ENCODE measurements around the gene PRDM11. TPM values are rescaled to one million over a fixed set of nuclear protein-coding genes. Genes with fewer than 3 reads are reported as not detected.

Gene PRDM11
- total and polyA plus RNA-seq, 9 donors = 8.7 to 45.4 (median 28.9) TPM

DNA sequence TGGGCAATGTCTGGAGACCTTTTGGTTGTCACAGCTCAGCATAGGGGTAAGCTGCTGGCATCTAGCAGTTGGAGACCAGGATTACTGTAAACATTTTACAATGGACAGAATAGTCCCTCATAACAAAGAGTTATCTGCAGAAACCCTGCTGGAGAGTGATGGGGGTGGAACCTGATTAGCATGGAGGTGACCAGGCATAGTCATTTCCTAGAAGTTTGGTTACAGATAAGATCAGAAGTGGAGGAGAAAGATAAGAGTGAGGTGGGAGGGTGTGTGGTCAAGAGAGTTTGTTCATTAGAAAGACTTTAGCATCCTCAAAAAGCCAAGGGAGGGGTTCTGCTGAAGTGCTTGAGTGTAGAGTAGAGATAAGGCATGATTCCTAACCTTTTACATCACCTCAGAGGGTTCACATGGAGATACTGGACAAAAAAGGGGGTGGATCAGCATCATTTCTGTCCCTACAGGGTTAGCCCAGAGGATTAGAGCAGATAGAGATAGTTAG lies 38.8 kb downstream of the PRDM11 start:
- H3K27me3 ChIP-seq = no peaks in the 10 kb centered on the region
- H3K9me3 ChIP-seq = no peaks in the 10 kb centered on the region
- H3K4me1 ChIP-seq (ENCODE audit: insufficient read depth) = peaks cover 10% of the 10 kb centered on the region
- H3K27ac ChIP-seq = no peak overlapping the region
- intact Hi-C loops (cut with DNase I) = no loop called here
- no peaks in the 10 kb centered on the region for H3K36me3 ChIP-seq
- no peak for DNase-seq
- no peak overlapping the region for H3K4me3 ChIP-seq
- TF ChIP-seq EP300 (IDR thresholded peaks at IDR 0.05) (no peak), POLR2A (IDR thresholded peaks at IDR 0.05) (no peak)
- TF ChIP-seq, protein P1, sequence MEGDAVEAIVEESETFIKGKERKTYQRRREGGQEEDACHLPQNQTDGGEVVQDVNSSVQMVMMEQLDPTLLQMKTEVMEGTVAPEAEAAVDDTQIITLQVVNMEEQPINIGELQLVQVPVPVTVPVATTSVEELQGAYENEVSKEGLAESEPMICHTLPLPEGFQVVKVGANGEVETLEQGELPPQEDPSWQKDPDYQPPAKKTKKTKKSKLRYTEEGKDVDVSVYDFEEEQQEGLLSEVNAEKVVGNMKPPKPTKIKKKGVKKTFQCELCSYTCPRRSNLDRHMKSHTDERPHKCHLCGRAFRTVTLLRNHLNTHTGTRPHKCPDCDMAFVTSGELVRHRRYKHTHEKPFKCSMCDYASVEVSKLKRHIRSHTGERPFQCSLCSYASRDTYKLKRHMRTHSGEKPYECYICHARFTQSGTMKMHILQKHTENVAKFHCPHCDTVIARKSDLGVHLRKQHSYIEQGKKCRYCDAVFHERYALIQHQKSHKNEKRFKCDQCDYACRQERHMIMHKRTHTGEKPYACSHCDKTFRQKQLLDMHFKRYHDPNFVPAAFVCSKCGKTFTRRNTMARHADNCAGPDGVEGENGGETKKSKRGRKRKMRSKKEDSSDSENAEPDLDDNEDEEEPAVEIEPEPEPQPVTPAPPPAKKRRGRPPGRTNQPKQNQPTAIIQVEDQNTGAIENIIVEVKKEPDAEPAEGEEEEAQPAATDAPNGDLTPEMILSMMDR (IDR thresholded peaks at IDR 0.05) = no peak

DNA sequence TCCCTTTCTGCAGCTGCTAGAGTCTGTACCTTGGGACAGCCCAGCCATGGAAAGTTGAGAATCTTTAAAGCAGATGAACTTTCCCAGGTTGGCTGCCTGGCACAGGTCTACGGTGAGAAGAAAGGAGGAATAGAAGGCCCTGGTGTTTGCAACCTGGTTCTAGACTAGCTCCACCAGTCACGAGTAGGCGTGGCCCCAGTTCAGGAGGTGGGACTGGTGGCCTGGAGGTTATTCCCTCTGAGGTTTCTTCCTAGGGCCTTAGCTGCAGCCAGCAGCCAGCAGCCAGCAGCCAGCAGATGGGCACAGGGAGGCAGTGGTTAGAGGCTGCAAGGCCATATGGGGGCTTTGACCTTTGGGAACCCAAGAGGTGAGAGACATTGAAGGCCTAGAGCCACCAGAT lies 40.9 kb downstream of the PRDM11 start:
- WGBS, 3 donors = 95 to 99% (median 97%) methylated on average over 3 of the region's 3 CpGs
- TF ChIP-seq, protein P1 (IDR thresholded peaks at IDR 0.05) = no peak
- TF ChIP-seq EP300 (IDR thresholded peaks at IDR 0.05) (no peak), POLR2A (IDR thresholded peaks at IDR 0.05) (no peak)
- intact Hi-C loops (cut with DNase I) = no loop called here
- Histone ChIP-seq H3K27ac (no peak overlapping the region), H3K9me3 (no peaks in the 10 kb centered on the region), H3K4me3 (no peak overlapping the region), H3K27me3 (no peaks in the 10 kb centered on the region), H3K4me1 (ENCODE audit: insufficient read depth) (no peaks in the 10 kb centered on the region), H3K36me3 (no peaks in the 10 kb centered on the region)
- no peak for DNase-seq

DNA sequence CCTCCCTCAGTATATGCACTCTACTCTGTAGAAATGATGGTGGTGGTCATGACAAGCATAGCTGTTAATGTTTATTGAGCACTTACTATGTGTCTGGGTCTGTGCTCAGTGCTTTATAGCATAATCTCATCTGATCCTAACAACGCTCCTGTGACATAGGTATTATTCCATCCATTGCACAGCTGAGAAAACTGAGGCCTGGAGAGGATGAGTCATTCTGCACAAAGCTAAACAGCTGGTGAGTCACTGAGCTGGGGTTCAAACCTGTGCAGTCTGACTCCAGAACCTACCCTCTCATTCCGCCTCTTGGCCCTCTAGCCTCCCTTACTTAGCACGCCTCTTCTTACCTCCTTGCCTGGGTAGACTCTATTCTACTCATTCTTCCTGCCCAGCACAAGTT lies 41.7 kb downstream of the PRDM11 start:
- no peaks in the 10 kb centered on the region for H3K36me3 ChIP-seq
- TF ChIP-seq EP300 (IDR thresholded peaks at IDR 0.05) = no peak
- no peak for TF ChIP-seq POLR2A (IDR thresholded peaks at IDR 0.05)
- TF ChIP-seq, protein P1 (IDR thresholded peaks at IDR 0.05) = no peak
- H3K4me1 ChIP-seq (ENCODE audit: insufficient read depth) = no peaks in the 10 kb centered on the region
- no peak overlapping the region for H3K27ac ChIP-seq
- no peaks in the 10 kb centered on the region for H3K27me3 ChIP-seq
- 96 to 98% (median 97%) methylated on average over 3 of the region's 3 CpGs for WGBS, 3 donors
- H3K9me3 ChIP-seq = no peaks in the 10 kb centered on the region
- H3K4me3 ChIP-seq = no peak overlapping the region
- DNase-seq = no peak
- intact Hi-C loops (cut with DNase I) = no loop called here

DNA sequence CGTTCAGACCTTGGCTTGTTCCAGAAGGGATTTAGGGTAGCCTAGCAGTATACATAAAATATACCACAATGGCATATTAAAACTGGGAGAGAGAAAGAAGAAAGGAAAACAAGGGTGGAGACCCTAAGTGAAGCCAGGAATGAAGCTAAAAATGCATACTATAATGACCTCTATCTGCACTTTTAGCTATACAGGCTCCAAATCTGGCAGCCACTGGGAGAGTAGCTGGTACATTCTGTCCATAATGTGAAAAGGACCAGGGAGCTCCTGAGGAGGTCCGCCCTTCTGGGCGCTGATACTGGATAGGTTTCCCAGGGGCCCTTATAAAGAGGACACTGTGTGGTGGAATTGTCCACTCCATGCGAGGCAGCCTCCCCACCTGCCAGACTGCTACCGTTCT lies 42.8 kb downstream of the PRDM11 start:
- intact Hi-C loops (cut with DNase I) = no loop called here
- Histone ChIP-seq H3K36me3 (no peaks in the 10 kb centered on the region), H3K4me3 (no peak overlapping the region), H3K9me3 (no peaks in the 10 kb centered on the region), H3K27me3 (no peaks in the 10 kb centered on the region), H3K4me1 (ENCODE audit: insufficient read depth) (no peaks in the 10 kb centered on the region), H3K27ac (no peak overlapping the region)
- TF ChIP-seq, protein P1 (IDR thresholded peaks at IDR 0.05) = no peak
- TF ChIP-seq POLR2A (IDR thresholded peaks at IDR 0.05) (no peak), EP300 (IDR thresholded peaks at IDR 0.05) (no peak)
- no peak for DNase-seq
- 73 to 83% (median 77%) methylated on average over 5 of the region's 5 CpGs for WGBS, 3 donors
